Measurements from ENCODE around the gene ZDHHC17.

ZDHHC17 gene

DNA sequence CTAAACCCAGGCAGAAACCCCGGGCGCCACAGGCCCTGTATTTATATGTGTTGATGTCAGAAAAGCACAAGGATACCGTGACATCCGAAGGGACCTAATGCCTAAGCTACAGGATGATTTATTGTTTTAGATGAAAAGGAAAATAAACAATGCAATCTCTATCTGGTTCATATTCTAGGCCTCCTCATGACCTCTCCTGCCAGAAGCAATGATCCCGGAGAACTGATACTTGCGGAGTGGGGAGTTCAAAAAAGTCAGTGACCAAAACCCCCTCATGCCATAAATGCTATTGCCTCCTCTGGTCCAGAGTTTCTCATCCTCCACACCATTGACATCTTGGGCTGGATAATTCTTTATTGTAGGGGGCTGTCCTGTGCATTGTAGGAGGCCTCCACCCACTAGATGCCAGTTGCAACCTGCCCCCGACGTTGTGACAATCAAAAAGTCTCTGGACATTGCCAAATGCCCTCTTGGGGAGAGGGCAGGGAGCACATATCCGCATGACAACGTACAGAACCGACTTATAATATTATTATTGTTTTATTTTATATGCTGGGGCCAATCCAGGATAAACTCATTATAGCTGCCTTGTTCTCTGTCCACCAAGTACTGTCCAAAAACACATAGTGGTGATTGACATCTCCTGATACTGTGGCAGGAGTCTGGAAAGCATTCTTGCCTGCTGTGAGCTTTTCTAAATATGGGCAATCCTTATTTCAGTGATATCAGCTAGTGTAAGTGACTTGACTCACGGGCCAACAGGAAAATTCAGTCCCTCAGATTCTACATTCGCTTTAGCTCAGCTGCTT, 116.0 kb downstream of the ZDHHC17 start:
- DNase-seq, result peak; percentile 4

DNA sequence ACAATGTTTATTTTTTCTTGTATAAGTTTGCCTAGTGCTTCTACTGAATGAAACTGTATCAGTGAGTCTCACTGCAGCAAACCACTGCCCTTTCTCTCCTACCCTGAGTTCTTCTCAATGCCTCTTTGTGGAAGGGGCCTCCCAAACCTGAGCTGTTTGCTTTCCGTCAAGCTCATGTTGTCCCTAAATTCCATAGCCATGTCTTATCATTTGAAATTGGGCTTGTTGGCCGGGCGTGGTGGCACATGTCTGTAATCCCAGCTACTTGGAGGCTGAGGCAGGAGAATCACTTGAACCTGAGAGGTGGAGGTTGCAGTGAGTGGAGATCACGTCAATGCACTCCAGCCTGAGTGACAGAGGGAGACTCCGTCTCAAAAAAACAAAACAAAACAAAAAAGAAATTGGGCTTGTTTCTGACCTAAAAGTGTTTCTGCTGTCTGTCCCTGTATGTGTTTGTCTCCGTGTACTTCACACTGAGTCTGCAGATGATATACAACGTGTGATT, 116.7 kb downstream of the ZDHHC17 start:
- DNase-seq, result no peak

DNA sequence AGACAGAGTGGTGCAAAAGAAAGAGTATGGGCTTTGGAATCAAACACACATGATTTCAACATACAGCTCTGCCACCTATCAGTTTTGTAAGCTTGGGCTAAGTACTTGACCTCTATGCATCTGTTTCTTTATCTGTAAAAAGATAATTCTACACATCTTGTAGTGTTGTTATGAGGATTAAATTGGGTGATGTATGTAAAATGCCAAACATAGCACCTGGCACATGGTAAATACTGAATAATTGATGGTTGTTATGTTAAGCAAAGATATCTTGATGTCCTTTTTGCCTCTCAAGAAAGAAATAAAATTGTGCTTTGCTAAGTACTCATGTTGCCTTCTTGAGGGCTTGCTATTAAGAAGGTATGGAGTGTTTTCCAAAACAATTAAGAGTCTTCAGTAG, 117.2 kb downstream of the ZDHHC17 start:
- no peak for DNase-seq

DNA sequence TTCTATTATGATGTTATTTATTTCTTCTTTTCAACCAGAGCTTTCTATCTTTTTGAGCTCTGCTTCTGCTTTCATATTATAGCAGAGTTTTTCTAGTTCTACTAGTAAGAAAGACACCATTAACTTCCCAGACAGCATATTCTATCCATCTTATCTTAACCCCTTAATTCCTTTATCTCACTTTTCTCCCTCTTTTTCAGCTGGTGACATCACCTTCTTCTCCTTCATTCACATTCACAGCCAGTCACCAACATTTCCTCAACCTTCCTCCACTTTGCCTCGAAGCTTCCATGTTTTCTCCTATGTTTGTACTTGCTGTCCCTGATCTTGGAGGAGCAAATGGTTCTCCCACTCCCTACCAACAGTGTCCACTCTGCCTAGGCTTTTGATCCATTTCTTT, 118.5 kb downstream of the ZDHHC17 start:
- no peak for DNase-seq

DNA sequence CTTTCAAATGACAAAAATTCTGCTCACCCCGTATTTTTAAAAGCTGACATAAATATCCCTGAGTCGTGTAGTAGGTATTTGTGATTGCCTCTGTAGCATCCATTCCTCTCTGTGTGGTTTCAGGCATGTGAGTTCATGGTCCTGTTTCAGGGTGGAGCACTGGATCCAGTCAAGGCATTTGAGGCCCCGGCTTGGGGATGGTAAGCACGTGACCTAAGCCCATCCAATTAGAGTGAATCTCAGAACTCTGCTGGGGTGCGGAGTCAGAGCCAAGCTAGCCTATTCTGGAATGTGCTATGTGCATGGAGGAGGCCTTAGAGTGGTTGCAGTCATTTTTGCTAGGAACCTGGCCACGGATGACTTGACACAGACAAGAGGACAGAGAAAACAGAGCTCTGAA, 119.2 kb downstream of the ZDHHC17 start:
- DNase-seq, result no peak

DNA sequence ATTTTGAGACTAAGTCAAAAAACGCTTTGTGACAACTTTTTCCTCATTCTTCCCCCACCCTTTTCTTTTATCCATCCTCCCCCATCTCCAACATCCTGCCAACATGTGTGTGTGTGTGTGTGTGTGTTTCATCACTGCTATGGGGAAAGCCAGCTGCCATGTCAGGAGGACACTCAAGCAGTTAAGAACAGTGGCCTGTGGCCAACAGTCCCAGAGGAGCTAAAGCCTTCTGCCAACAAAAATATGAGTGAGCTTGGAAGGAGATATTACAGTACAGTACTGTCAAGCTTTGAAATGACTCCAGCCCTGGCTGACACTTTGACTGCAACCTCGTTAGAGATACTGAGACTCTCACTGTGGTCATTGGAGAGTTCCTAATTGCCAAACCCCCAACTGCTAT, 119.9 kb downstream of the ZDHHC17 start:
- DNase-seq, result no peak

DNA sequence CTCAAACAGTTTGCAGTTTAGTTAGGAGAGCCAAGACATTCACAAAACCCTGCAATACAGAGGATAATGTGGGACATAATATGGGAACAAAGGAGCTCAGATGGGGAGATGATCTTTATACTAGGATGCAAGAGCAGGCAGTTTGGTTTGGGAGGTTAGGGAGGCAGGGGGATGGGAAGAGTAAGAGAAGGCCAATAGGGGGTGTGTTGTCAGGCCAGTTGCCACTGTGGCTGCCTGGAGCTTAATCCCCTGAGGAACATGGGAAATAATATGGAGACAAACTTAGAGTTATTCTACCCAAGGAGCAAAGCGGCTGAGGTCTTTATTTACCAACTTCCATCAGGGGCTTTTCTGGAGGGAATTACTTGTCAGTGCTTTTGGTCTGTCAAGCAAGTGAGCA, 124.9 kb downstream of the ZDHHC17 start:
- DNase-seq, result no peak

DNA sequence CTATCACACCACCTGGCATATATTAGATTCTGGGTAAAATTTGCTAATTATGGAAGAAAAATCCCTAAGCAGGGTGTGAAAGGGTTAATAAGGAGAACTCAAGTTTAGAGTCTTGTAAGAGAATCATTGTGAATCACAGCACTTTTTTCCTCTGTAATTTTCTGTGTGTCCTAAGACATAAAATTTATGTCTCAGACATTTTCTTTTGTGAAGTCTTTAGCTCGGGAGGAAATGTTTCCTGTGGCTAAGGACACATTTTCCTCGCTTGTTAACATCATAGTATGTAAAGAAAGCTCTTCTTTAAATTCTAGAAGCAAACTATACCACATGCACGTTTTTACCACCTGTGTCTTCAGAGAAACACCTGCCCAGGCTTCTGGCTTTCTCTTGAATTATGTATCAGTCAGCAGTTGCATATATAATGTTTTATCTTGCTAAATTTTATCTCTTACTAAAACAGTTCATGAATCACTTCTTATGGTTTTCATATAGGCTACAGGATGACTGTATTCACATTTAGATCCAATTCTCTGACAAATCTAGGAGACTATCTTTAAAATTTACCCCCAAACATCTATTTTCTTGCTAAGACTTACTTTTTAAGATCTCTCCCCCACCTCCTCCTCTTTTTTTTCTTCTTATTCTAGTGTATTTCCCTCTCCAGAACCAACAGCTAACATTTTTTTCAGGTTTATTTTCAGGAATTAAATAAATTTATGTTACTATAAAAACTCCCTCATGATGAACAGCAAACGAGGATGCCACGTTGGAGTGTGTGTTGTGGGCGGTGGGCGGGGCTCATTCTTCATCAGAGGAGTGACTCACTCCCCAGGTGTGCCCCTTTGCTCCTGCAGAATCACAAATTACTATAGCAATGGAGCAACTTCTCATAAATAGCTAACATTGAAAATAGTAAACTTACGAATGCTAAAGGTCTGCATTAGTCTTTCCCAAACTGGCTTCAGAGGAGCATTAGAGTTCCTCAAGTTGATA, 126.5 kb downstream of the ZDHHC17 start:
- peak; percentile 55 for DNase-seq

DNA sequence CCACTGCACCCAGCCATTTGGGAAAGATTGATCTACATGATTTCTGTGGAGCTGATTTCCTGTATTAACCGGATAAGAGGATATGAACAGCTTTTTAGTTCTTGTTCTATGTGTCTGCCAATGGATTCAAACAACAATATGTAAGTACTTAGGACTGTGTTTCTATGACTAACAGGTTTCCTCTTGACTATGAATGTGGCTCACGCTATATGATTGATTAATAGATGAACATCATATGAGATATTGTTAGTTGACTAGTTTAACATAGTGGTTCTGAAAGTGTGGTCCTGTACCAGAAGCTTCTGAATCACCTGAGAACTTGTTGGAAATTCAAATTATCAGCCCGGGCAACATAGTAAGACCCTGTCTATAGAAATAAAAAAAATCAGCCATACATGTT, 127.7 kb downstream of the ZDHHC17 start:
- no peak for DNase-seq

DNA sequence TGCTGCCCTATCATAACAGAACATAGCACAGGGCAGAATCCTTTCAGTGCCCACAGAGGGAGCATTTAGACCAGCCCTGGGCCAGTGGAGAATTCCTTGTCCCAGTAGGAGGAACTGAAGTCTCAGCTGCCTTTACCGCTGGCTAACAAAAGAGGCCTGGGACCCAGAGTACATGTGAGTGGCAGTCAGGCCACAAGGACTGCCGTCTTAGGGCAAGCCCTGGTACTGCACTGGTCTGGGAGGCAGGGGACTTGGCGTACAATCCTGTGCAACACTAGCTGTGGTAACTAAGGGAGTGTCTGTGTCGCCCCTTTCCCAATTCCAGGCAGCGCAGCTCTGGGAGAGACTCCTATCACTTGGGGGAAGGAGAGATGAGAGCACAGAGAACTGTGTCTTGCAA, 131.9 kb downstream of the ZDHHC17 start:
- no peak for DNase-seq

DNA sequence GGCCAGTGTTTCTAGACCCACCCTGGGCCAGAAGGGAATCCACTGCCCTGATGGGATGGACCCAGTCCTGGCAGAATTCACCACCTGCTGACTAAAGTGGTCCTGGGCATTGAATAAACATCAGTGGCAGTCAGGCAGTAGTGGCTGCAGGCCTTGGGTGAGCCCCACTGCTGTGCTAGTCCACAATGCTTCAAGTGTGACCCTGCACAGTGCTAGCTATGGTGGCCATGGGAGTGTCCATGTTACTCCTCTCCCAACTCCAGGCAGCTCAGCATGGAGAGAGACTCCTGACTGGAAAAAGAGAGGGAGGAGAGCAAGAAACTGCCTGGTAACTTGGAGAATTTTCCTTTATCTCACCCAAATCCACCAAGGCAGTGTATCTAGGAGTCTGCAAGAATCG, 132.4 kb downstream of the ZDHHC17 start:
- no peak for DNase-seq

DNA sequence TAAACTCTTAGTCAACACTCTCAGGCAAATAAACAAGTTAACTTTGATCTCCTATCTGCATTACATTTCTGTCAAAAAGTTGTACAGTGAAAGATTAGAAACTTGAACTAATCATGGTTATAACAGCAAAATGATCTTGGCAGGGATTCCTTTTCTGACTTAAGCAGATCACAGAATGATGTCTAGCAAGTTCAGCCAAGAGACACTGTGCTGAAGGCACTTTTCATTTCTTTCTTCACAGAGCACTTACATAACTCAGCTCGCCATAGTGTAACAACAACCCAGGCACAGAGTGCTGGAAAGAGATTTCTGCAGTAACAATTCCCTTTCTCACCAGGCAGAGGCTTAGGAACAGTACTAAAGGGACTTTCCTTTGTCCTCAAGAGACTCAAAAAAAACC, 134.5 kb downstream of the ZDHHC17 start:
- DNase-seq, result no peak

DNA sequence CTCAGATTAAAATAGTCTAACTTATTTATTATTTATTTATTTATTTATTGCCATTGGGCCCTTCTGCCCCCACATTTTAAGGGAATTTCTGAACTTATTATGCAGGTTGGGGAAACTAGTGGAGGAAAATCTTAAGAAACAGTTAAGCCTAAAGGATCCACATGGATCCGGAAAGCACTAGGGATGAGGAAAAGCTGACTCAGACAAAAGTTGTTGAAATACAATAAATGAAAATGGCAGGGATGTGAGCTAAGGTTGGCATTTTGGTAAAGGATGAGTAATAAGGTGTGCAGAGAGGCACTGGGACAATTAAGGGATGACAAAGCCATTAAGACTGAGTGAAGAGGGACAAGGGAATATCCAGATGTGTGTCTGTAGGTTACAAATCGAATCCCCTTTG, 135.6 kb downstream of the ZDHHC17 start:
- no peak for DNase-seq

DNA sequence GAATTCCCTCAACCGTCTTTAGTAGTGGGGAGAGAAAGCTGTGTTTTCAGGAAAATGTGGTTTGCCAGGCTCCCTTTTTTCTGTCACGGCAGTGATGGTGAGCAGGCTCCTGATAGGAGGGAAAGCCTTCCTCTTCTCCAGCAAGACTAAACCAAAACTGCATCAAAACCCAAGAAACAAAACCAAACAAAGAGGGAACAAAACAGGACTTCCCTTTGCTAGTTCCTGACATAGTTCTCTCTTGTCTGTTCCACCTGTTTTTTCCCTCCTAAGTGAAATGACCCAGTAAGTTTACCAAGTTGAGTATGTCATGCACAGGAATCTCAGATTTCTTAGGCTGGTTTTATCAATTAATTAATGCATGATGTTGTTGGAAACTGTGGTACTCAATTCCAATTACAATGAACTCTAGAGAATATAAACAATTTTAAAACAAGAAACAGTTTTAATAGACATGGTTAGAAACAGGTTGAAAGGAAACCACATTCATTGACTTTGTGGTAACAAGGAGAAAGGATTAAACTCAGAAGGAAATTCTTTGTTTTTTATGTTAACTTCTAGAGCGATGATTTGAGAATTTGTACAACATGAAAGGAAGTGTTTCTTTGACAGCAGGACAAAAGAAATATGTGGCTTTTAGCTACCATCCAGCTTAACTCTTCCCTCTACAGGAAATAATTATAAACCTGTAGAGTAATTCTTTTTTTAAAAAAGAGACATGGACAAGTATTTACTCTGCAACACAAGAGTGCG, 137.9 kb downstream of the ZDHHC17 start:
- DNase-seq, result no peak

Data from CD4-positive, alpha-beta T cell treated with Interleukin-6 for 4 hours (primary cell).